Vagina (tissue), 2 donors: ENCODE measurements around the gene GABBR2. TPM values are rescaled to one million over a fixed set of nuclear protein-coding genes. Genes with fewer than 3 reads are reported as not detected.

Experiments used
- DNase-seq, 2 donors: peaks; one replicate each; pipeline ENCODE4 v3.0.0-alpha.2; 2017; ENCODE audit errors: extremely low spot score in 2 of 2
- H3K27ac ChIP-seq: fragments of 200-600 bp; sonication (generic); one replicate; pipeline ENCODE4 v1.5.1; 2019
- H3K27me3 ChIP-seq: fragments of 200-600 bp; sonication (generic); one replicate; pipeline ENCODE4 v1.5.1; 2019
- H3K36me3 ChIP-seq, 2 donors: fragments of 200-600 bp; sonication (generic); one replicate each; pipeline ENCODE4 v1.5.1; 2017 to 2019
- H3K4me1 ChIP-seq: fragments of 200-600 bp; sonication (generic); one replicate; pipeline ENCODE4 v1.5.1; 2019
- H3K4me3 ChIP-seq, 2 donors: fragments of 200-600 bp; sonication (generic); 1 replicate in 1 of 2; 2 replicates in 1 of 2; pipeline ENCODE4 v1.5.1; 2016 to 2019
- H3K9me3 ChIP-seq: fragments of 200-600 bp; sonication (generic); one replicate; pipeline ENCODE4 v1.5.1; 2019
- CTCF ChIP-seq, 3 experiments: fragments of 450-650 bp in 2 of 3; fragments of 200-600 bp in 1 of 3; sonication (generic) in 1 of 3; IDR thresholded peaks; one replicate each; pipeline ENCODE4 v1.5.1; 2017 to 2019; ENCODE audit warnings: antibody characterized with exemption in 3 of 3, mild to moderate bottlenecking in 2 of 3, moderate library complexity in 2 of 3
- POLR2A ChIP-seq, 2 donors: fragments of 450-650 bp; IDR thresholded peaks; one replicate each; pipeline ENCODE4 v1.6.1; 2017; ENCODE audit warnings: antibody characterized with exemption in 2 of 2, mild to moderate bottlenecking in 2 of 2, moderate library complexity in 2 of 2
- POLR2AphosphoS5 ChIP-seq, 2 donors: sonication (generic); formaldehyde crosslinking; IDR thresholded peaks; one replicate each; pipeline ENCODE4 v1.9.0; 2017; ENCODE audit warnings: antibody characterized with exemption in 2 of 2, mild to moderate bottlenecking in 2 of 2, low read depth in 1 of 2; ENCODE audit not compliant: insufficient read depth in 1 of 2
- intact Hi-C: fragments of 100-400 bp; cut with DNase I; formaldehyde crosslinking; loops from one replicate; pipeline ENCODE4 v1.15.1; 2023
- total RNA-seq: library from RNA; depleted of rRNA; stranded (reverse); fragments of >200 nt; gene quantifications from one replicate; pipeline ENCODE4 v1.2.3, GENCODE V29; 2016

GABBR2 gene
- total RNA-seq, 1 donor from 2014 or later, result not detected

- no peak overlapping the region for H3K4me3 ChIP-seq
- intact Hi-C loops, result no loop called here
- H3K27ac ChIP-seq, result no peak overlapping the region
- H3K27me3 ChIP-seq, result no peaks in the 10 kb centered on the region
- H3K36me3 ChIP-seq, result no peaks in the 10 kb centered on the region
- no peak for TF ChIP-seq CTCF (IDR thresholded peaks at IDR 0.05)
- no peak for TF ChIP-seq POLR2A (IDR thresholded peaks at IDR 0.05)
- no peak for TF ChIP-seq POLR2AphosphoS5 (IDR thresholded peaks at IDR 0.05; ENCODE audit: insufficient read depth in 1 of 2, low read depth in 1 of 2)
- no peaks in the 10 kb centered on the region for H3K4me1 ChIP-seq
- DNase-seq, result no peak
- no peaks in the 10 kb centered on the region for H3K9me3 ChIP-seq
These were observed 168.8 kb downstream of the GABBR2 start for GRCh38 chr9:98539954-98540353.

- intact Hi-C loops, result no loop called here
- H3K36me3 ChIP-seq, result no peaks in the 10 kb centered on the region
- no peak for DNase-seq
- no peaks in the 10 kb centered on the region for H3K4me1 ChIP-seq
- H3K9me3 ChIP-seq, result no peaks in the 10 kb centered on the region
- TF ChIP-seq POLR2AphosphoS5 (IDR thresholded peaks at IDR 0.05; ENCODE audit: insufficient read depth in 1 of 2, low read depth in 1 of 2), result no peak
- H3K27me3 ChIP-seq, result no peaks in the 10 kb centered on the region
- H3K27ac ChIP-seq, result no peak overlapping the region
- no peak overlapping the region for H3K4me3 ChIP-seq
These were observed 170.1 kb downstream of the GABBR2 start for GRCh38 chr9:98538626-98539031.

DNA sequence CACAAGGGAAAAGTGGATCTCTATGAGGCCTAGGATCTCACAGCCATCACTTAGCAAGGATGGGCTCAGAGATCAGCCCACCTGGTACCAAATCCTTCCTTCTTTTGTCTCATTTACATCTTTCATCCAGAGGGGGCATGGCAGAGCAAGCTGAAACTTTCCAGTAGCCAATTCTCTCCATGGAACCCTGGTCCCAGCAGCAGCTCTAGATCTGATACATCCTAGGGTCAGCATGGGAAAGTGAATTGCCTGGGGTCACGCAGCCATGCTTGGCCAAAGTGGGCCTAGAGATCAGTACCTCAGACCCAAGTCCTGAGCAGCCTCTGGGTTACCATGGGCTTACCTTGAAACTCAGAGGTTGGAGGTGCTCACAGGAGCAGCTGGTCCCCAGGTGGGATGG, 170.5 kb downstream of the GABBR2 start:
- no peak overlapping the region for H3K4me3 ChIP-seq
- no peaks in the 10 kb centered on the region for H3K36me3 ChIP-seq
- H3K27me3 ChIP-seq, result no peaks in the 10 kb centered on the region
- DNase-seq, result no peak
- H3K27ac ChIP-seq, result no peak overlapping the region
- intact Hi-C loops, result no loop called here
- H3K9me3 ChIP-seq, result no peaks in the 10 kb centered on the region
- TF ChIP-seq POLR2A (IDR thresholded peaks at IDR 0.05) (no peak), POLR2AphosphoS5 (IDR thresholded peaks at IDR 0.05; ENCODE audit: insufficient read depth in 1 of 2, low read depth in 1 of 2) (no peak), CTCF (IDR thresholded peaks at IDR 0.05) (no peak)
- H3K4me1 ChIP-seq, result no peaks in the 10 kb centered on the region

- Histone ChIP-seq H3K4me3 (no peak overlapping the region), H3K36me3 (no peaks in the 10 kb centered on the region), H3K27ac (no peak overlapping the region), H3K27me3 (no peaks in the 10 kb centered on the region), H3K4me1 (no peaks in the 10 kb centered on the region), H3K9me3 (no peaks in the 10 kb centered on the region)
- peak; percentile 58 to 84 for DNase-seq
- TF ChIP-seq POLR2A (IDR thresholded peaks at IDR 0.05) (no peak), CTCF (IDR thresholded peaks at IDR 0.05) (no peak), POLR2AphosphoS5 (IDR thresholded peaks at IDR 0.05; ENCODE audit: insufficient read depth in 1 of 2, low read depth in 1 of 2) (no peak)
- intact Hi-C loops, result no loop called here
These were observed 172.1 kb downstream of the GABBR2 start for GRCh38 chr9:98536542-98537173.

GRCh38 chr9:98533866-98534265, 174.9 kb downstream of the GABBR2 start:
- no peaks in the 10 kb centered on the region for H3K36me3 ChIP-seq
- no peak overlapping the region for H3K27ac ChIP-seq
- H3K4me1 ChIP-seq, result no peaks in the 10 kb centered on the region
- DNase-seq, result peak; percentile 44 to 82
- no peaks in the 10 kb centered on the region for H3K27me3 ChIP-seq
- intact Hi-C loops, result no loop called here
- no peak overlapping the region for H3K4me3 ChIP-seq
- no peaks in the 10 kb centered on the region for H3K9me3 ChIP-seq
- TF ChIP-seq CTCF (IDR thresholded peaks at IDR 0.05) (no peak), POLR2A (IDR thresholded peaks at IDR 0.05) (no peak), POLR2AphosphoS5 (IDR thresholded peaks at IDR 0.05; ENCODE audit: insufficient read depth in 1 of 2, low read depth in 1 of 2) (no peak)
